Measurements from ENCODE around the gene LEAP2.

- TF ChIP-seq, protein P1, sequence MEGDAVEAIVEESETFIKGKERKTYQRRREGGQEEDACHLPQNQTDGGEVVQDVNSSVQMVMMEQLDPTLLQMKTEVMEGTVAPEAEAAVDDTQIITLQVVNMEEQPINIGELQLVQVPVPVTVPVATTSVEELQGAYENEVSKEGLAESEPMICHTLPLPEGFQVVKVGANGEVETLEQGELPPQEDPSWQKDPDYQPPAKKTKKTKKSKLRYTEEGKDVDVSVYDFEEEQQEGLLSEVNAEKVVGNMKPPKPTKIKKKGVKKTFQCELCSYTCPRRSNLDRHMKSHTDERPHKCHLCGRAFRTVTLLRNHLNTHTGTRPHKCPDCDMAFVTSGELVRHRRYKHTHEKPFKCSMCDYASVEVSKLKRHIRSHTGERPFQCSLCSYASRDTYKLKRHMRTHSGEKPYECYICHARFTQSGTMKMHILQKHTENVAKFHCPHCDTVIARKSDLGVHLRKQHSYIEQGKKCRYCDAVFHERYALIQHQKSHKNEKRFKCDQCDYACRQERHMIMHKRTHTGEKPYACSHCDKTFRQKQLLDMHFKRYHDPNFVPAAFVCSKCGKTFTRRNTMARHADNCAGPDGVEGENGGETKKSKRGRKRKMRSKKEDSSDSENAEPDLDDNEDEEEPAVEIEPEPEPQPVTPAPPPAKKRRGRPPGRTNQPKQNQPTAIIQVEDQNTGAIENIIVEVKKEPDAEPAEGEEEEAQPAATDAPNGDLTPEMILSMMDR (IDR thresholded peaks at IDR 0.05; ENCODE audit: insufficient read depth, low read length, poor library complexity, severe bottlenecking): no peak
- no peak for TF ChIP-seq EZH2phosphoT487 (conservative IDR thresholded peaks at IDR 0.05; ENCODE audit: low read length)
Observed at GRCh38 chr5:132850066-132850465, 23.4 kb upstream of the LEAP2 start.

Measured in SU-DHL-6 (cell line).